K562 (cell line): ENCODE results near the gene ADGRA1. TPM values are rescaled to one million over a fixed set of nuclear protein-coding genes. Genes with fewer than 3 reads are reported as not detected.

Experiments used
- ATAC-seq: fragments of 200-7000 bp; cut with Tn5 transposase; 3 replicates; pipeline ENCODE4 v1.9.1; 2020; ENCODE audit warnings: moderate library complexity
- BruUV-seq: library from RNA; stranded (reverse); fragments of 400-500 nt; replicated peaks from 2 replicates; lab custom pipeline; 2021; lab: Mats Ljungman, UMichigan
- CTCF ChIA-PET: fragments of 300-600 bp; formaldehyde crosslinking; extraction: SDS; loops from one replicate; lab custom pipeline; 2021; ENCODE audit warnings: low intra/inter-chr PET ratio; lab: Yijun Ruan, JAX
- POLR2A ChIA-PET: fragments of 300-600, 350-650 bp; sonication (Branson Sonifier 250); formaldehyde crosslinking; extraction: SDS; loops from one replicate; lab custom pipeline; 2021; ENCODE audit warnings: antibody characterized with exemption, inconsistent platforms; lab: Yijun Ruan, JAX
- DNase-seq, 4 experiments: peaks; one replicate each; pipeline versions ENCODE4 v3.0.0 to v3.0.0-alpha.2; 2011 to 2018; ENCODE audit warnings: low spot score in 3 of 4, mixed read lengths in 3 of 4; ENCODE audit errors: extremely low read depth in 1 of 4
- FAIRE-seq: peaks from 2 replicates; lab custom pipeline; 2011; peaks lifted over from hg19 to GRCh38; lab: Jason Lieb, UNC
- H2AFZ ChIP-seq: 2 replicates; pipeline ENCODE4 v1.6.0; 2011; ENCODE audit warnings: low read depth, low read length, control low read depth, inconsistent platforms
- H3K27ac ChIP-seq: fragments of 200-600 bp; 3 replicates; pipeline ENCODE4 v1.8.0; 2011; ENCODE audit warnings: low read depth, mild to moderate bottlenecking, control low read depth, inconsistent platforms, low read length, moderate library complexity, mixed read lengths; ENCODE audit errors: extremely low read depth
- H3K27me3 ChIP-seq, 2 experiments: fragments of 300-600 bp in 1 of 2; 2 replicates in 1 of 2; 3 replicates in 1 of 2; pipeline versions ENCODE4 v1.6.0 to v1.8.0; 2011; ENCODE audit warnings: inconsistent platforms in 2 of 2, low read length in 2 of 2, mild to moderate bottlenecking in 1 of 2, mixed read lengths in 1 of 2, moderate library complexity in 1 of 2; ENCODE audit not compliant: control insufficient read depth in 2 of 2, insufficient read depth in 2 of 2
- H3K36me3 ChIP-seq: fragments of 300-600 bp; 3 replicates; pipeline ENCODE4 v1.8.0; 2011; ENCODE audit warnings: mild to moderate bottlenecking, low read length, inconsistent platforms; ENCODE audit not compliant: control insufficient read depth, insufficient read depth
- H3K4me1 ChIP-seq, 2 experiments: fragments of 200-600 bp in 1 of 2; replicated peaks in 1 of 2; 2 replicates in 1 of 2; 3 replicates in 1 of 2; pipeline versions ENCODE4 v1.5.1 to v1.8.0; 2011; ENCODE audit warnings: inconsistent platforms in 2 of 2, low read length in 2 of 2, mild to moderate bottlenecking in 1 of 2, mixed read lengths in 1 of 2, moderate library complexity in 1 of 2; ENCODE audit not compliant: control insufficient read depth in 2 of 2, insufficient read depth in 2 of 2
- H3K4me2 ChIP-seq: 2 replicates; pipeline ENCODE4 v1.6.1; 2011; ENCODE audit warnings: low read length, control low read depth, inconsistent platforms, mixed read lengths; ENCODE audit not compliant: insufficient read depth
- H3K4me3 ChIP-seq: fragments of 200-600 bp; sonication (generic), shearing (Covaris generic); 2 replicates; pipeline ENCODE4 v1.5.1; 2016; ENCODE audit warnings: control low read depth, inconsistent platforms
- H3K79me2 ChIP-seq: fragments of 200-600 bp; 3 replicates; pipeline ENCODE4 v1.8.0; 2011; ENCODE audit warnings: low read length, inconsistent platforms; ENCODE audit not compliant: control insufficient read depth, insufficient read depth
- H3K9ac ChIP-seq, 2 experiments: 2 replicates each; pipeline versions ENCODE4 v1.6.0 to v1.6.1; 2011; ENCODE audit warnings: low read depth in 2 of 2, low read length in 2 of 2, control low read depth in 1 of 2, inconsistent platforms in 1 of 2, mild to moderate bottlenecking in 1 of 2, mixed read lengths in 1 of 2; ENCODE audit not compliant: insufficient read depth in 1 of 2
- H3K9me1 ChIP-seq: one replicate; pipeline ENCODE4 v1.6.0; 2011; ENCODE audit warnings: inconsistent platforms, mild to moderate bottlenecking, low read length, moderate library complexity; ENCODE audit not compliant: control insufficient read depth, insufficient read depth
- H3K9me3 ChIP-seq: replicated peaks from 2 replicates; pipeline ENCODE4 v1.5.1; 2011; ENCODE audit warnings: low read depth, low read length, inconsistent platforms; ENCODE audit not compliant: control insufficient read depth, insufficient read depth
- H4K20me1 ChIP-seq: replicated peaks from 2 replicates; pipeline ENCODE4 v1.6.1; 2011; ENCODE audit warnings: low read length, inconsistent platforms, mixed read lengths; ENCODE audit not compliant: control insufficient read depth, insufficient read depth
- CBFA2T3 ChIP-seq: fragments of 450-650 bp; IDR thresholded peaks from 2 replicates; pipeline ENCODE4 v1.6.1; 2017
- EHMT2 ChIP-seq: fragments of 450-650 bp; IDR thresholded peaks from 2 replicates; pipeline ENCODE4 v1.6.1; 2018; ENCODE audit warnings: antibody characterized with exemption
- ELF2 ChIP-seq: fragments of 250-450 bp; sonication (Bioruptor Pico); IDR thresholded peaks from 2 replicates; pipeline ENCODE4 v1.5.0; 2021; ENCODE audit warnings: mild to moderate bottlenecking
- ELK1 ChIP-seq: sonication (generic); formaldehyde crosslinking; IDR thresholded peaks from 2 replicates; pipeline ENCODE4 v1.8.1; 2022; ENCODE audit warnings: missing genetic modification reagents
- ESRRA ChIP-seq: fragments of 450-650 bp; IDR thresholded peaks from 2 replicates; pipeline ENCODE4 v1.6.1; 2014; ENCODE audit warnings: low read depth, mild to moderate bottlenecking, moderate library complexity, borderline replicate concordance
- NUFIP1 ChIP-seq: fragments of 450-650 bp; IDR thresholded peaks from 2 replicates; pipeline ENCODE4 v1.6.1; 2018; ENCODE audit not compliant: partially characterized antibody
- PHB ChIP-seq: fragments of 250-450 bp; sonication (Bioruptor Pico); IDR thresholded peaks from 2 replicates; pipeline ENCODE4 v1.5.0; 2021
- PTBP1 ChIP-seq: fragments of 200-400 bp; formaldehyde crosslinking; IDR thresholded peaks from 2 replicates; pipeline ENCODE4 v1.6.1; 2017; ENCODE audit warnings: low read depth, low read length
- SMC3 ChIP-seq: conservative IDR thresholded peaks from 2 replicates; pipeline ENCODE4 v1.6.1; 2011; ENCODE audit warnings: low read depth, low read length, improper control_type of control experiment; ENCODE audit not compliant: insufficient read depth
- TGIF2 ChIP-seq: sonication (generic); formaldehyde crosslinking; IDR thresholded peaks from 2 replicates; pipeline ENCODE4 v1.8.1; 2022; ENCODE audit warnings: mild to moderate bottlenecking, missing genetic modification reagents, moderate library complexity
- ZBTB11 ChIP-seq, 3 experiments: fragments of 200-800 bp in 1 of 3; fragments of 250-450 bp in 1 of 3; fragments of 450-650 bp in 1 of 3; sonication (Bioruptor Pico) in 1 of 3; sonication (Bioruptor generic) in 1 of 3; formaldehyde crosslinking in 1 of 3; IDR thresholded peaks; 2 replicates each; pipeline versions ENCODE4 v1.6.1 to v1.8.0; 2016 to 2022; ENCODE audit warnings: mild to moderate bottlenecking in 2 of 3, missing genetic modification characterization in 2 of 3, missing compliant biosample characterization in 1 of 3, moderate library complexity in 1 of 3
- ZNF212 ChIP-seq: fragments of 450-650 bp; formaldehyde crosslinking; IDR thresholded peaks from 2 replicates; pipeline ENCODE4 v1.4.0; 2020; ENCODE audit warnings: mild to moderate bottlenecking
- ZNF518B ChIP-seq: fragments of 250-450 bp; sonication (Bioruptor Pico); IDR thresholded peaks from 2 replicates; pipeline ENCODE4 v1.5.0; 2021; ENCODE audit warnings: mild to moderate bottlenecking, moderate library complexity
- ZNF695 ChIP-seq: fragments of 450-650 bp; formaldehyde crosslinking; IDR thresholded peaks from 2 replicates; pipeline ENCODE4 v1.4.0; 2020; ENCODE audit warnings: mild to moderate bottlenecking, moderate library complexity
- ZNF79 ChIP-seq: fragments of 250-450 bp; sonication (Bioruptor Pico); IDR thresholded peaks from 2 replicates; pipeline ENCODE4 v1.4.0; 2020; ENCODE audit warnings: low read depth, mild to moderate bottlenecking, moderate library complexity
- WGBS: fragments of 100-300 bp; shearing (Covaris generic); methylation state at CpG from one replicate; pipeline ENCODE4 v1.1.6; 2016; ENCODE audit warnings: low coverage, mixed read lengths; ENCODE audit not compliant: insufficient coverage; ENCODE audit errors: missing lambda C conversion rate; 5-methylcytosine and 5-hydroxymethylcytosine counted together
- in situ Hi-C: fragments of 300-500 bp; cut with MboI; formaldehyde crosslinking; loops from 4 replicates; pipeline ENCODE4 v1.15.0; 2018; ENCODE audit warnings: inconsistent platforms, mixed read lengths
- intact Hi-C: fragments of 100-400 bp; cut with micrococcal nuclease; formaldehyde crosslinking; loops from 2 replicates; pipeline ENCODE4 v1.14.2; 2022
- polyA plus RNA-seq, 8 experiments: library from polyadenylated mRNA; depleted of rRNA in 4 of 8; stranded (reverse) in 5 of 8; unstranded in 3 of 8; fragments of >200 nt; fragmentation: Nextera tagmentation in 2 of 8; fragmentation: Illumina TruSeq in 1 of 8; extraction: Ambion mirVana in 2 of 8; extraction: Trizol in 1 of 8; gene quantifications; 2 replicates each; pipeline versions ENCODE4 v1.2.1 to v1.2.3, GENCODE V29; 2011 to 2014; ENCODE audit warnings: inconsistent platforms in 1 of 8, missing spikeins in 1 of 8
- total RNA-seq, 7 experiments: library from RNA; depleted of rRNA in 6 of 7; stranded (reverse); fragments of >200 nt in 6 of 7; fragmentation: Illumina TruSeq in 2 of 7; extraction: Trizol in 2 of 7; gene quantifications; 2 replicates each; pipeline versions ENCODE4 v1.2.1 to v1.2.3, GENCODE V29; 2011 to 2021; ENCODE audit warnings: low replicate concordance in 1 of 7

The ADGRA1 gene
- total and polyA plus RNA-seq, 9 of the 15 experiments (the other 6 are each of a cell fraction or from before 2014, with no cell fraction given) = not detected

- no peak for TF ChIP-seq ELK1 (CRISPR knock-in tag)
- no peak for TF ChIP-seq ZNF212 (CRISPR knock-in tag)
- TF ChIP-seq ZNF518B (CRISPR knock-in tag) = no peak
Measured at GRCh38 chr10:133080683-133081040, 7.1 kb upstream of the ADGRA1 start (continued).

GRCh38 chr10:133081636-133082035, 6.1 kb upstream of the ADGRA1 start:
- Histone ChIP-seq H3K4me1 (no peaks in the 10 kb centered on the region; a peak in 1 of 5 replicates), H3K36me3 (no peaks in the 10 kb centered on the region), H3K9me1 (no peaks in the 10 kb centered on the region), H3K9ac (no peak overlapping the region), H3K27me3 (peaks cover 0 to 54% of the 10 kb centered on the region in 2 experiments; a peak in 2 of 5 replicates), H4K20me1 (no peaks in the 10 kb centered on the region), H3K27ac (no peak overlapping the region), H3K4me2 (no peak overlapping the region), H3K79me2 (no peaks in the 10 kb centered on the region), H3K4me3 (no peak overlapping the region), H2AFZ (no peak overlapping the region), H3K9me3 (no peaks in the 10 kb centered on the region)
- no peak for DNase-seq
- no peak for FAIRE-seq
- ChIA-PET CTCF (no interaction called here), POLR2A (no interaction called here)
- BruUV-seq = no TSS peak
- in situ Hi-C loops (no loop called here), intact Hi-C loops (no loop called here)
- WGBS = 8% methylated on average over 8 of the region's 16 CpGs
- ATAC-seq = no peak
- TF ChIP-seq ELF2 (CRISPR knock-in tag) = no peak
- no peak for TF ChIP-seq ZNF79 (CRISPR knock-in tag)
- TF ChIP-seq PHB = no peak
- TF ChIP-seq CBFA2T3 = no peak
- no peak for TF ChIP-seq PTBP1
- TF ChIP-seq ESRRA = no peak
- no peak for TF ChIP-seq ZBTB11 (CRISPR knock-in tag; IDR thresholded peaks at IDR 0.05)
- no peak for TF ChIP-seq TGIF2
- TF ChIP-seq ZNF695 = no peak
- no peak for TF ChIP-seq SMC3
- no peak for TF ChIP-seq EHMT2
- TF ChIP-seq NUFIP1 = no peak
